Transverse colon (tissue), 4 donors: ENCODE data around the gene FEN1. TPM values are rescaled to one million over a fixed set of nuclear protein-coding genes. Genes with fewer than 3 reads are reported as not detected.

Source experiments
- DNase-seq: peaks from one replicate; pipeline ENCODE4 v3.0.0-alpha.2; 2019
- H3K27ac ChIP-seq, 4 donors: fragments of 200-600 bp; sonication (generic); 2 replicates each; pipeline ENCODE4 v1.5.1; 2016 to 2018; ENCODE audit warnings: inconsistent platforms in 4 of 4
- H3K27me3 ChIP-seq: fragments of 200-600 bp; sonication (generic); 2 replicates; pipeline ENCODE4 v1.5.1; 2017; ENCODE audit warnings: inconsistent platforms
- H3K36me3 ChIP-seq, 4 donors: fragments of 200-600 bp; sonication (generic); 2 replicates each; pipeline ENCODE4 v1.5.1; 2017 to 2019; ENCODE audit warnings: inconsistent platforms in 4 of 4
- H3K4me1 ChIP-seq, 4 donors: fragments of 200-600 bp; sonication (generic); 2 replicates each; pipeline ENCODE4 v1.5.1; 2017 to 2020; ENCODE audit warnings: inconsistent platforms in 4 of 4
- H3K4me3 ChIP-seq, 4 donors: fragments of 200-600 bp; sonication (generic); 1 replicate in 1 of 4; 2 replicates in 3 of 4; pipeline versions ENCODE4 v1.5.1 to v1.6.1; 2017 to 2019; ENCODE audit warnings: inconsistent platforms in 4 of 4
- H3K9me3 ChIP-seq, 2 donors: fragments of 200-600 bp; sonication (generic); 2 replicates each; pipeline ENCODE4 v1.5.1; 2017 to 2019; ENCODE audit warnings: inconsistent platforms in 2 of 2
- CTCF ChIP-seq, 5 experiments: fragments of 200-600 bp in 3 of 5; fragments of 450-650 bp in 2 of 5; sonication (generic) in 3 of 5; IDR thresholded peaks; 1 replicate in 2 of 5; 2 replicates in 3 of 5; pipeline ENCODE4 v1.5.1; 2016 to 2017; ENCODE audit warnings: antibody characterized with exemption in 5 of 5, inconsistent platforms in 3 of 5, mild to moderate bottlenecking in 2 of 5, moderate library complexity in 1 of 5
- EP300 ChIP-seq: sonication (generic); formaldehyde crosslinking; IDR thresholded peaks from one replicate; pipeline ENCODE4 v1.6.1; 2017; ENCODE audit warnings: antibody characterized with exemption, low read depth
- POLR2A ChIP-seq: fragments of 450-650 bp; IDR thresholded peaks from one replicate; pipeline ENCODE4 v1.6.1; 2016; ENCODE audit warnings: antibody characterized with exemption, mild to moderate bottlenecking, moderate library complexity
- POLR2AphosphoS5 ChIP-seq, 3 donors: sonication (generic); formaldehyde crosslinking; IDR thresholded peaks; one replicate each; pipeline ENCODE4 v1.6.1; 2016; ENCODE audit warnings: antibody characterized with exemption in 3 of 3
- WGBS, 2 donors: methylation state at CpG; one replicate each; pipeline ENCODE4 v1.1.5; 2018; ENCODE audit warnings: low coverage in 1 of 2; 5-methylcytosine and 5-hydroxymethylcytosine counted together
- in situ Hi-C, 4 donors: fragments of 200-750 bp; cut with MboI; loops; one replicate each; pipeline versions ENCODE4 v1.15.0 to v1.15.1; 2017; ENCODE audit warnings: low sequenced_read_pairs in 3 of 4, low pct_ligation_motif_present in 1 of 4, low pct_unique_long_range_greater_than_20kb in 1 of 4
- intact Hi-C: fragments of 100-400 bp; cut with DNase I; formaldehyde crosslinking; loops from one replicate; pipeline ENCODE4 v1.15.1; 2023; ENCODE audit warnings: low total_unique reads
- total RNA-seq, 4 donors: library from RNA; depleted of rRNA; stranded (reverse); fragments of >200 nt; gene quantifications; one replicate each; pipeline ENCODE4 v1.1.0, GENCODE V29; 2016

FEN1 gene
- total RNA-seq, 4 donors from 2014 or later = 1.00 to 9.4 (median 4.5) TPM

- H3K27me3 ChIP-seq = peaks cover 24% of the 10 kb centered on the region
- peaks cover 3 to 50% (median 21%) of the 10 kb centered on the region in 4 donors for H3K4me1 ChIP-seq
- intact Hi-C loops = no loop called here
- H3K36me3 ChIP-seq = no peaks in the 10 kb centered on the region
- no peaks in the 10 kb centered on the region for H3K9me3 ChIP-seq
- TF ChIP-seq POLR2AphosphoS5 (IDR thresholded peaks at IDR 0.05) (no peak), CTCF (IDR thresholded peaks at IDR 0.05) (no peak), POLR2A (no peak), EP300 (no peak)
- H3K4me3 ChIP-seq = no peak overlapping the region
- WGBS, 2 donors = 54% methylated on average over 7 of the region's 7 CpGs; no CpG with 5 or more reads in 1 of the 2 donors
- H3K27ac ChIP-seq = no peak overlapping the region
- in situ Hi-C loops = no loop called here
- DNase-seq = no peak
These were observed 40.0 kb downstream of the FEN1 start for GRCh38 chr11:61832754-61833153.

DNA sequence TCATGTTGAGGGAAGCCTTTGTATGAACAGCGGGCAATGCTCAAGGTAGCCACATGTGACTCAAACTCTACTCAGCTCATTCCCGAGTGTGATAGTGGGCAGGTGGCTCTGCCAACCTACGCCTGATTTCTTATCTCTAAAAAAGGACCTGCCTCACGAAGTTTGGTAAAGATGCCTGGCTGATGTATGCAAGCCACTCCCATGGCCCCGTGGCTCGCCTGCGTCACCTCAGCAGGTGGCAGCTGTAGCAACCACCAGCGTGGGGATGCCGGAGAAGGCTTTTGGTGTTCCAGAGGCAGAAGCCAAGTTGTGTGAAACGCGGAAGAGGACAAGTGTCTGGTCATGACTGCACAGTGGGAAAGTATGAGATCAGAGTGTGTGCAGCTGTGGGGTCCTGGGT lies 40.8 kb downstream of the FEN1 start:
- 63 to 66% methylated on average over 8 to 11 of the region's 11 CpGs for WGBS, 2 donors
- intact Hi-C loops = no loop called here
- Histone ChIP-seq H3K4me3 (no peak overlapping the region), H3K27ac (no peak overlapping the region), H3K36me3 (no peaks in the 10 kb centered on the region), H3K9me3 (no peaks in the 10 kb centered on the region), H3K4me1 (peaks cover 3 to 47% (median 16%) of the 10 kb centered on the region in 4 donors), H3K27me3 (peaks cover 17% of the 10 kb centered on the region)
- in situ Hi-C loops = no loop called here
- no peak for DNase-seq
- TF ChIP-seq POLR2A (no peak), EP300 (no peak), POLR2AphosphoS5 (IDR thresholded peaks at IDR 0.05) (no peak), CTCF (IDR thresholded peaks at IDR 0.05) (no peak)

- intact Hi-C loops = no loop called here
- H3K36me3 ChIP-seq = no peaks in the 10 kb centered on the region
- no peak overlapping the region for H3K4me3 ChIP-seq
- H3K4me1 ChIP-seq = peaks cover 3 to 45% (median 14%) of the 10 kb centered on the region in 4 donors
- no peak for TF ChIP-seq POLR2AphosphoS5 (IDR thresholded peaks at IDR 0.05)
- no peak for TF ChIP-seq CTCF (IDR thresholded peaks at IDR 0.05)
- TF ChIP-seq EP300 = no peak
- in situ Hi-C loops = no loop called here
- H3K27me3 ChIP-seq = peaks cover 12% of the 10 kb centered on the region
- WGBS, 2 donors = 60 to 91% methylated on average over 2 to 12 of the region's 12 CpGs
- no peaks in the 10 kb centered on the region for H3K9me3 ChIP-seq
- DNase-seq = no peak
- H3K27ac ChIP-seq = peak overlapping the region in 3 of 4 donors; percentile 38 to 66 (median 59)
These were observed 41.2 kb downstream of the FEN1 start for GRCh38 chr11:61833926-61834277.

- TF ChIP-seq CTCF (IDR thresholded peaks at IDR 0.05) (no peak), EP300 (no peak), POLR2A (no peak), POLR2AphosphoS5 (IDR thresholded peaks at IDR 0.05) (no peak)
- H3K4me3 ChIP-seq = no peak overlapping the region
- DNase-seq = no peak
- WGBS, 2 donors = 58 to 60% methylated on average over 2 to 10 of the region's 12 CpGs
- H3K27ac ChIP-seq = peak overlapping the region; percentile 38 to 66 (median 54)
- no peaks in the 10 kb centered on the region for H3K9me3 ChIP-seq
- peaks cover 3 to 39% (median 11%) of the 10 kb centered on the region in 4 donors for H3K4me1 ChIP-seq
- in situ Hi-C loops = no loop called here
- H3K27me3 ChIP-seq = peaks cover 8% of the 10 kb centered on the region
- intact Hi-C loops = no loop called here
- no peaks in the 10 kb centered on the region for H3K36me3 ChIP-seq
These were observed 41.8 kb downstream of the FEN1 start for GRCh38 chr11:61834278-61835048.
